HG03571 (cell line): ENCODE data around the gene MS4A18.
"Not testable (repeated sequence)": the region's sequence is repeated elsewhere in the genome, so short reads cannot be mapped to it uniquely, and the experiment has no call there.

ENCODE experiments used
- ATAC-seq: cut with Tn5 transposase; IDR thresholded peaks from one replicate; pipeline ENCODE4 v1.9.1; 2021; ENCODE audit not compliant: unreplicated experiment

Gene MS4A18

DNA sequence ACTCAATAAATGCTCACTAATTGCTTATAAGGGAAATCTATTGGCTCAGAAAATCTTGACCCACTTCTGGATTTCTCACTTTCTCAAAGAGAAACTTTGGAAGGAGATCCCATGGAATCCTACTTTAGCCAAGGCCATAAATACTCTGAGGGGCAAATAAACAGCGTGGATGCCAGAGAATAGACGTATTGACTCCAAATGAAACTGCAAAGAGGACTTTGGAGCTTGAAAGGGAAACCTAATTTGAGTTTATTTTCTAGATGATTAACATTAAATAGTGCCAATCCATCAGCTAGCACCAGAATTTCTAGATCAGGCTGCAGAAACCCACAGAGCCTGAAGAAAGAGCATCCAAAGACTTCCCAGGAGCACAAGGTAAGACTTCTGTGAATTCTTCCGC lies at the start of gene MS4A18:
Gene MS4A18 (plus strand): TSS at position 301 of the 400 bp plus-strand sequence.
- ATAC-seq, result no peak

DNA sequence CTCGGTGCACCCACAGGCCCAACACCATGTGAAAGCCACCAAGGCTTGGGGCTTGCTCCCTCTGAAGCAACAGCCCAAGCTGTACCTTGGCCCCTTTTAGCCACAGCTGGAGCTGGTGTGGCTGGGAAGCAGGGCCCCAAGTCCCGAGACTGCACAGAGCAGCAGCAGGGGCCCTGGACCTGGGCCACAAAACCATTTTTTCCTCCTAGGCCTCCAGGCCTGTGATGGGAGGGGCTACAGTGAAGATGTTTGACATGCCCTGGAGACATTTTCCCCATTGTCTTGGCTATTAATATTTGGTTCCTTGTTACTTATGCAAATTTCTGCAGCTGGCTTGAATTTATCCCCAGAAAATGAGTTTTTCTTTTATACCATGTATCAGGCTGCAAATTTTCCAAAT lies 46.3 kb upstream of the MS4A18 start:
- not testable (repeated sequence) for ATAC-seq

DNA sequence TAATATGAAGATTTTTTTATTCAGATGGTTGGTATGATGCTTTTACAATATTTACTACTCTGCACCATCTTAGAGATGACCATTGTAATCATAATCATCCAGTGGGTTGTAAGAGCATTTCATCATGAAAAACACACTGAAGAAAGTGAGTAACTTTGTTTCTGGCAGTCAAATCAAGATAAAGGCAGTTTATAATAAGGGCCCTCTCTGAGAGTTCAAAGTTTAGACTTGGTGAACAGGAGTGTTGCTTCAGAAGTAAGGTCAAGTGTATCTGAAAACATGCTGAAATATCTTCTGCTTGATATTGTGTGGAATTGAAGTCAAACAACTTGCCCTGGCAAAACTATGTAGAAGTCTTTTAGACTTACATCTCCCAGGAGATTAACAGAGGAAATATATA lies 44.6 kb upstream of the MS4A18 start:
- ATAC-seq, result no peak

DNA sequence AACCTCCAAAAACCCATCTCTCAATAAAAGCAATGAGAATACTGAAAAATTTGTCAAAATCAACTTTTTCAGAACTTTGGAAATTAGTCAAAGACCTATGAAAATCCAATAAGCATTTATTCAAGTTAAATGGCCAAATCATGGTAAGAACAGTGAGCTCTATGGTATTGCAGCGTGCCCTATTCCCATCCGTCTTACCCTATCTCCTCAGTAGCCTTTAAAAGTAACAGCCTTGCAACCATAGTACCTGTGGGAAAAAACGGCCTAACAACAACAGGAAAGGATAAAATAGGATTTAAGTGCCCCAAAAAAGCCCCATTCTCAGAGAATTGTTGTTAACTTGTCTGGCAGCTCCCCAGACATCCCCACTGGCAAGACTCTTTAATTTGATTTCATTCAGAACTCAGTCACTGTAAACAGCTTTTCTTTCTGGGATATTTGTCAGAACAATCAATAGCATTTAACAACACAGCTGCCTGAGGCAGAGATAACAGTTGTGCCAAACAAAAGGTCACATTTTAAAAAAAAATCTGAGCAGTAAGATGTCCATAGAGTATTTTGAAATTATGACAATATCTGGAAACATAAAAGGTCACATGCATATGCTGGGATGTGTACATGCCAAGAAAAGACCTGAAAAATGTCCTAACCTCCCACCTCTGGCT lies 43.9 kb upstream of the MS4A18 start:
- no peak for ATAC-seq

DNA sequence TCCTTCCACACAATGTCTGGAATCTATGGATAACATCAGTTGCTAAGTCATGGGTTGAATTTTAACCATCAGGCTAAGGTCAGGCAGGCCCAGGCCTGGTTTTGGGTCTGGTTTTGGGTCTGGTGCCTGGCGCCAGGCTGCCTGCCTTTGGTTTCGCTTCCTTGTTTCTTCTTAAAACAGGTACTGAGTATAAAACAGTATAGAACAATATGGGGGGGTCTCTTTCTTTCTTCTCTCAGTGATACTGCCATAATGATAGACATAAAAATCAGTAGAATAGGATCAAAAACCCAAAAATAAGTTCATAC lies 40.0 kb upstream of the MS4A18 start:
- ATAC-seq, result not testable (repeated sequence)

DNA sequence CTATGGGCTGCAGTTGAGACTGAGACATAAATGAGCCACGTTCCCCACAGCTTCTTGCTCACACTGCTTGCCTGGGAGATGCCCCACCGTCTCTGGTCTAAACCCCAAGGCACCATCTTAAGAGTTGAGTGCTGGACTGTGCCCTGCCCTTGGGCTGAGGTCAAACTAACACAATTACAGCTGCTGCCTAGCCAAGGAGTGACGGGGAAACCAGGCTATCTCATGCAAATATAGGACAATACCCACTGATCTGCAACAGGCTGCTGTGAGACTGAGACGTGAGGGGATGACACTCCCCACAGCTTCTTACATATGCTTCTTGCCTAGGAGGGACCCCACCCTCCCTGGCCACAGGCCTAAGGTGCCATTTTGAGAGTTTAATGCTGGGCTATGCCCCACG lies 32.9 kb upstream of the MS4A18 start:
- no peak for ATAC-seq

DNA sequence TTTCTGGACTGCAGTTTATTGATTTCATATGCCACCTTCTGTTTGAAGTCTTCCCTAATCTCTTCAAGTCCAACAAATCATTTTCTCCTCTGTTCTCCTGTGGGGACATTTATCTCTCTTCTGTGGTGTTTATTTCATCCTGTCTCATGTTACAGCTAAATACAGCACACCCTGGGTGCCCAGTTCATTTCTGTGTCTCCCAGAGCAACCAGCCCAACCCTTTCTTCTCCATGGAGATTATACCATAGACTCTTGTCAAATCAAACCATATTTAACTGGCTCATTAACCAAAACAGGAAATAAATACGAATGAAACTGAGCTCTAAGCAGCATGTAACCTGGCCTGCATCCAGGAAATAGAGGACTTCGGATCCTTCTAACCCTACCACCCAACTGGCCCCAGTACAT lies 25.2 kb upstream of the MS4A18 start, which contains the start of gene MS4A8:
Gene MS4A8 (plus strand): TSS at position 329 of the 408 bp plus-strand sequence. CDS start 1,249 bp downstream, outside the sequence.
- ATAC-seq, result no peak

DNA sequence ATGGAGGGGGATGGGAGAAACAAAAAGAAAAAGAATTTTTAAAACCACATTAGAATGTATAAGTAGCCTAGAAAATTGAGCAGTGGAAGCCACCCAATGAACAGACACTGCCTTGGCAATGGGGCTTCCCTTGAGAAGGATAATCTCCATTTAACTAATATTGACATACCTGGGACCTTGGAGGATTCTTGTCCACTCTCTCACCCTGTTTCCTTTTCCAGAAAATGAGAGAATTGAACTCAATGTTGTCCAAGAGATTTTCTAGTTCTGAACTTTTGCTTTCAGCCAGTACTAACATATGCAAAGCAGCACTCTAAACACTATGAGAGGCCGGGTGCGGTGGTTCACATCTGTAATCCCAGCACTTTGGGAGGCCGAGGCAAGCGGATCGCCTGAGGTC lies 24.6 kb upstream of the MS4A18 start:
- no peak for ATAC-seq

DNA sequence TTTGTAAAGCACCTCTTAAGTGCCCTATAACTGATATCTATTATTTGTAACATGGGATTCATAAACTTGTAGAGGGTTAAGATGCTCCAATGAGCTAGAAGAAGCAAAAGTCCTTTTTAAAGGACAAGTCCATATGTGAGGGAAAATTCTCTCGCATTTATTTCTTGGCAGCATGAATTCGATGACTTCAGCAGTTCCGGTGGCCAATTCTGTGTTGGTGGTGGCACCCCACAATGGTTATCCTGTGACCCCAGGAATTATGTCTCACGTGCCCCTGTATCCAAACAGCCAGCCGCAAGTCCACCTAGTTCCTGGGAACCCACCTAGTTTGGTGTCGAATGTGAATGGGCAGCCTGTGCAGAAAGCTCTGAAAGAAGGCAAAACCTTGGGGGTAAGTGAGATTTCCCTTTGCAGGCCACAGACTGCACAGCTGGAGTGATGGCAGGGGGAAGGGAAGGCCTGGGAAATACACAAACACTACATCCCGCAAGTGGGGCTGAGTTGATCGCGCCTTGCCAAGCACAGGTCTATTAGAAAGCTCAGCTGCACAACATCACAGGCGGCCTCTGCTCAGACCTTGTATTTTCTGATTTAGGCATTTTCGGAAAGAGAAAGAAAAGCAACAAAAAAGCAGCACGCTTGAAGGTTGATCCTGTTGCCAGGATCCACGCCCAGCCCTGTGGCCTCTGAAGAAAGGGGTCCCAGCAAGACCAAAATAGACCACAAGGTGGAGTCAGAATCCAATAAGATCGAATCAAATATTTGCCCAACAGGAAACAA lies 23.6 kb upstream of the MS4A18 start:
- no peak for ATAC-seq

DNA sequence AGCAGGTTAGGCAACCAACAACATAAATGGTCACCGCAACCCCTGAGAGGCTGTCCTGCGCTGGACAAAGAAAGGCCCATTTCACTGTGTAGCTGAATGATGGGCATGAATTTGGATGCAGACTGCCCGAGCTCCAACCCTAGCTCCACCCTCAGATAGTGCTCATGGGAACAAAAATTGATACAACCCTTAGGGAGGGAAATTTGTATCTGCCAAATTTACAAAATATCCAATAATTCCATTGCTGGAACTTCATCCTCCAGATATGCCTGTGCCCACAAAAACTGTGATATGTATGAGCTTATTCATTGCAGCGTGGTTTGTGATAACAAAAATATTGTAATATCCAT lies 23.1 kb upstream of the MS4A18 start:
- ATAC-seq, result no peak

DNA sequence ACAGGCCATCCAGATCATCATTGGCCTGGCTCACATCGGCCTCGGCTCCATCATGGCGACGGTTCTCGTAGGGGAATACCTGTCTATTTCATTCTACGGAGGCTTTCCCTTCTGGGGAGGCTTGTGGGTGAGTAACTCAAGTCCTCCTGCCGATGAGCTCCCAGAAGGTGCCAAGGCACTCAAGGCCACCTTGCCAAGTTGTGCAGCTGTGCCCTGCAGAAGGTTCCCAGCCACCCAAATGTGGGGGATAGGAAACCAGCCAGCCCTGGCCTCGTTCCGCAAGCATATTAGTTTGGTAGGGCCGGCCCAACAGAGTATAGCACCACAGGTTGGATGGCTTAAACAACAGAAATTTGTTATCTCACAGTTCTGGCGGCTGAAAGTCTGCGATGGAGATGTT lies 21.1 kb upstream of the MS4A18 start:
- ATAC-seq, result no peak

DNA sequence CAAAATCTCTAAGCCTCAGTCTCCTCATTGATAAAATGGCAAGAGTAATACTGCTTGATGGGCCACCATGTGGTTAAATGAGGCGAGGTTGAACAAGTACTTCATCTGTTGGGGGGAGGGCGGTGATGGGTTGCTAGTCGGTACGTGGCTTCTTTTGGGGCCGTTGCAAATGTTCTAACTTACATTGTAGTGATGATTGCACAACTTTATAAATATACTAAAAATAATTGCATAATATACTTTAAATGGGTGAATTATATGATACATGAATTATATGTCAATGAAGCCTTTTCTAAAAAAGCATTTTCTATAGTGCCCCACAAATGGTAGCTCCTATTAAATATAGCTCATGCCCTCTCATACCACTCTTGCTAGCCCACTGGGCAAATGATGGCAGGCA lies 18.6 kb upstream of the MS4A18 start:
- ATAC-seq, result no peak

DNA sequence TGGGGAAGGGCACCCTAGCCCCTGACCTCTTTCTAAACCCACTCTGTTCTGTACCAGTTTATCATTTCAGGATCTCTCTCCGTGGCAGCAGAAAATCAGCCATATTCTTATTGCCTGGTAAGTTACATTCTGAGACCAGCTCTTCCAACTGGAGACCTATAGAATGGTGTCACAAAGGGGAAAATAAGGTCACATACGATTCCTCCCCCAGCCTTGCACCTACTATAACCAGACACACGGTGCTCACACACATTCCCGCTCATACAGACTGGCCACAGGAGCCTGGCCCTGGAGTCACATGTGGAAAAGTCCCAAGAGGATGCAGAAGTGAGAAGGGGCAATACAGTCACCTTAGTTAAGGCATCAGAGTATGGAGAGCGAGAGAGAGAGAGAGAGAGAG lies 17.6 kb upstream of the MS4A18 start:
- no peak for ATAC-seq

DNA sequence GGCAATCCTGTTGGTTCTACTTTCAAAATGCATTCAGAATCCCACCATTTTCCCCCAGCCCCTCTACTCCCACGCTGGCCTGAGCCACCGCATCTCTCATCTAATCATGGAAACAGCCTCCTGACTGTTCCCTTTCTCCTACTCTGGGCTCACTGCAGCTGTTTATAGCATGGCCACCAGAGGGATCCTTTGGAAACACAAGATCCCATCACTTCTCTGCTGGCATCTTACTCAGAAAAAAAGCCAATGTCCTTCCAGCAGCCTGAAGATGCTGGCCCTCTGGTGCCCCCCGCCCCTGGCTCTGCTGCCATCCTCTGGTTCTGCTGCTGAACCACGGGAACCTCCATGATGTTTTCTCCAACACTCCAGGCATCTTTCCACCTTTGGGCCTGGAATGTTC lies 14.0 kb upstream of the MS4A18 start:
- ATAC-seq, result no peak

DNA sequence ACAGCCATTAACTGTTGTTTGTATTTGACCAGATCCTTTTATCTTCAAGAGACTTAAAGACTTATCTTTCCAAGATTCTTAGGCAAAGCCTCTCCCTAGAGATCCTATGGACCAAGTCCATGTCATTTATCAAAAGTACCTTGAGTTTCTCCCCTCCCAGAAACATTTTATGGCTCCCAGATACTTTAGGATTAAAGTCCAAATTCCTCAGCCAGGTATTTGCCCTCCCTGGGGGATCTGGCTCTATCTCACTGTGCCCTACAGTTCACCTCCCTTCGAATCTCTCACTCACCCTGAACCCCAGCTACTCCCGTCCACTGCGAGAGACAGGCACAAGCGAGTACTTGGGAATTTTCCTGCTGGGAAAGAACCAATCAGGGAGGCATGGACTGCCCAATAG lies 13.2 kb upstream of the MS4A18 start:
- no peak for ATAC-seq

DNA sequence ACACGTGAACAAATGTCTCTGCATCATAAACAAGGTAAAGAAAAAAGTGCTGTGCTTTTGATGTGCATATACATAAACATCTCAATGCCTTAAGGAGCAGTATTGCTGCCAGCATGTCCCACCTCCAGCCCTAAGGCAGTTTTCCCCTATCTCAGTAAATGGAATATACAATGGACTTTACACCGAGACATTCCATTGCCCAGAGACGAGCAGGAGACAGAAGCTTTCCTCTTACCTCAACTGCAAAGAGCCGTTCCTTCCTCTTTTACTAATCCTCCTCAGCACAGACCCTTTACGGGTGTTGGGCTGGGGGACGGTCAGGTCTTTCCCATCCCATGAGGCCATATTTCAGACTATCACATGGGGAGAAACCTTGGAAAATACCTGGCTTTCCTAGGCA lies 11.1 kb upstream of the MS4A18 start:
- ATAC-seq, result not testable (repeated sequence)

DNA sequence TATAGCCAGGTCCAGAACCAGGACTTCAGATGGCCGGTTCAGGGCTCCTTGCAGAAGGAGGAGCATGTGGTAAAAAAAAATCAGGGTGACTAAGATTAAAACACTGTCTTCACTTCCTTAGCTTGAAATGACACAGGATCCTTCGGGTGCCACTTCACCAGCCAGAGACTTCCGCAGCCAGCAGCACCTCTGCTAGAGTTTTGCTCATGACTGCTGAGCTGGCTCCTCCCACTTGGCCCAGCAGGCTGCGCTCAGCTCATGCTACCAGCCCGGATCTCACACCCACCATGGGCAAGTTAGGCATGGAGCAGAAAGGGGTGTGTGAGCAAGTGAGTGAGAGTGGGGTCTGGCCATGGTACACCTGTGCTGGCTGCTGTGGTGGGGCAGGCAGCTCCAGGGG lies 6.6 kb upstream of the MS4A18 start:
- ATAC-seq, result no peak

DNA sequence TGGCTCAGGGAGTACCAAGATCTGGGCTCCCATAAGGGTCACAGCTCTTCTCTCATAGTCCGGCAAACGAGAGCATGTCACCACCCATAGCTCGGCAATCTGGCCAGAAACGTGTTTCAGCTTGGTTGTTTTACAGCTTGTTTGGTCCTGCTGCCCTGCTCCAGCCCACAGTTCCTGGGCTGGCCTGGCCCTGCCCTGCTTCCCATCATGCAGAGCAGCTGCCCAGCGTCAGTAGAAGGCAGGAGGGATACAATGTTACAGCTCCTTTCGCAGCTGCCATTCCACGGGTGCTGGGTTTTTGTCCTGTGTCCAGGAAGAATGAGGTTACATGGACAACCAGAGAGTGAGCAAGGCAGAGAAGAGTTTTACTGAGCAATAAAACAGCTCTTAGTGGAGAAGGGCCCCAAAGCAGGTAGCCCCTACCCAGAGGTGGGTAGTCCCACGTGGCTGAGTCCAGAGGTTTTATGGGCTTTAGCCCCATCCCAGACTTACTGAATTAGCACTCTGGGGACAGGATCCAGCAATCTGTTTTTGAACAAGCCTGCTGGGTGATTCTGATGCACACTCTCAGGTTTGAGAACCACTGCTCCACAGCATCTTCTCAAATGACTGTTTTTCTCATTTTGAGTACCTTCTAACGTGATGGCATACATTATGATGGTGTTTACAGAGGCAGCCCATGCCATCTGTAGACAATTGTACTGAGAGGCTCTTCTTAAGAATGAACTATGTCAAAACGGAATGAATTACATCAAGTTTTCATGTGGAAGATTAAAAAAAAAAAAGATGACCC lies 5.8 kb upstream of the MS4A18 start:
- no peak for ATAC-seq

DNA sequence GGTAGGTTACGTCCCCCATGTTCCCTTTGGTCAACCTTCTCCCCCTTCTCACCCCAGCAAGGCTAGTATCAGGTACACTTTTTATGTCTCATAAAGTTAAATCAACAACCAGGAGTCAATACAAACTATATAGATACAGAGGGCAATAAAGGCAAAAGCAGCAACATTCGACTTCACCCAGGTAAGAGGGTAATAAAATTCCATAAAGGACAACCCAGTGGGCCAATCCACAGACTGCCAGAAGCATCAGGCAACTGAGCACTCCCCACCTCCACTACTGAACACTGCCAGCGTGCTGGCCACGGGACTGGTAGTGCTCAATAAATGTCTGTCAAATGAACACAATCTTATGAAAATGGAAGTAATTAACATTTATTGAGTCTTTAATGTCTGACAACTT lies 5.1 kb upstream of the MS4A18 start:
- ATAC-seq, result no peak

DNA sequence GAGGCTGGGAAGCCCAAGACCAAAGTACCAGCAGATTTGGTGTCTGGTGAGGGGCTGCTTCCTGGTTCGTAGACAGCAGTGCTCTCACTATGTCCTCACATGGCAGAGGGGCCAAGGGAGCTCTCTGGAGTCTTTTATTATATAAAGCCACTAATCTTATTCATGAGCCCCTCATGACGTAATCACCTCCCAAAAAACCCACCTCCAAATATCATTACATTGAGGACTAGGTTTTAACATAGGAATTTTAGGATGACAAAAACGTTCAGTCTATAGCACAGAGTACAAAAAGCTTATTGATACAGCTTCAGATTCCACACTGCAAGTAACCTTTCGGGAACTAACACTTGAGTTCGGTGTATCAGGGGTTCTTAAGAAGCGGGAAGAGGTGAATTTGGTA lies 4.1 kb upstream of the MS4A18 start:
- ATAC-seq, result no peak

DNA sequence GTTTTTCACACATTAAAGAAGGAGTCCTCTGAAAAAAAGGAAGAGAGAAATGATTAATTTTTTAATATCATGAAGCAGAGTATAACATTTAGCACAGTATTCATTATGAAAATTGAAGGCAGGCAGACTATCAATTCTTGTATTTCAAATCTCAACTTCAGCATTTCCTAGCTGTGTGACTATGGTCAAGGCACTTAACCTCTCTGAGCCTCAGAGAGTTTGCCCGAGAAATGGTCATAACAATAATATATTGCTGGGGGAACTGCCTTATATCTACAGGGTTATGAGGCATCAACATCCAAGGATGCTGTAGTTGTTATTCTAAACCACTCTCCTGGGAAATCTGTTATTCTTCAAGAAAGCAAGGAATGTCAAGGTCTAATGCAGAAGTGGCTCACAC lies 1.1 kb downstream of the MS4A18 start:
- no peak for ATAC-seq

DNA sequence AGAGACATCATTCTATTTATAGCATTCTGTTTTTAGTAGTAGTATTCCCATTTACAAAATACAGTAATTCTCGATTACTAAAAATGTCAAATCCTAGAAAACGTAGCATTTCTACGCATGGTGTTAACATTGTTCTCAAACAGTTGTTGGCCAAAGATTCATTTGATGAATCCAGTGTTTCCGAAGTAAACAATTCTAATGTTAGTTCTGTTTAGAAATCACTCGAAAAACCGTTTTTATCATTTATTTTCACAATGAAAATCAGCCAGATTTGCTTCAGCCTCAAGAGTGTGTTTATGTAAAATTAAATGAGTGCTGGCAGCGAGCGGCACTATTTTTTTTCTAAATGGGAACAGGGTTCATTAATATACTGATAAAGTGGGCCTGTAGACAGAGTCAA lies 7.1 kb downstream of the MS4A18 start:
- ATAC-seq, result no peak
